Adrenal gland (tissue), 12 donors: ENCODE measurements around the gene FARS2. TPM values are rescaled to one million over a fixed set of nuclear protein-coding genes. Genes with fewer than 3 reads are reported as not detected.

Source experiments
- DNase-seq, 7 donors: peaks; one replicate each; pipeline ENCODE4 v3.0.0-alpha.2; 2019 to 2020
- H3K27ac ChIP-seq, 5 donors: fragments of 200-600 bp; sonication (generic) in 4 of 5; 1 replicate in 3 of 5; 2 replicates in 2 of 5; pipeline versions ENCODE4 v1.5.1 to v1.8.0; 2016 to 2020; ENCODE audit warnings: mild to moderate bottlenecking in 1 of 5
- H3K27me3 ChIP-seq: fragments of 200-600 bp; 2 replicates; pipeline ENCODE4 v1.8.0; 2021
- H3K36me3 ChIP-seq, 2 donors: fragments of 200-600 bp; replicated peaks in 1 of 2; 1 replicate in 1 of 2; 2 replicates in 1 of 2; pipeline versions ENCODE4 v1.5.1 to v1.8.0; 2018 to 2022
- H3K4me1 ChIP-seq, 2 donors: fragments of 200-600 bp; replicated peaks in 1 of 2; 1 replicate in 1 of 2; 2 replicates in 1 of 2; pipeline versions ENCODE4 v1.5.1 to v1.8.0; 2018 to 2021
- H3K4me3 ChIP-seq, 4 donors: fragments of 200-600 bp; sonication (generic) in 3 of 4; one replicate each; pipeline ENCODE4 v1.5.1; 2016 to 2018
- H3K9me3 ChIP-seq, 3 donors: fragments of 200-600 bp; sonication (generic) in 1 of 3; replicated peaks in 1 of 3; 1 replicate in 2 of 3; 2 replicates in 1 of 3; pipeline versions ENCODE4 v1.5.1 to v1.8.0; 2016 to 2021
- CTCF ChIP-seq, 6 experiments: fragments of 450-650 bp in 4 of 6; fragments of 200-600 bp in 2 of 6; sonication (generic) in 1 of 6; IDR thresholded peaks; 1 replicate in 5 of 6; 2 replicates in 1 of 6; pipeline versions ENCODE4 v1.5.1 to v1.8.0; 2016 to 2021; ENCODE audit warnings: antibody characterized with exemption in 6 of 6, mild to moderate bottlenecking in 2 of 6, moderate library complexity in 1 of 6
- POLR2A ChIP-seq, 2 donors: fragments of 450-650 bp; IDR thresholded peaks; one replicate each; pipeline ENCODE4 v1.6.1; 2017; ENCODE audit warnings: antibody characterized with exemption in 2 of 2, mild to moderate bottlenecking in 2 of 2, moderate library complexity in 1 of 2
- WGBS, 4 donors: extraction: QIAGEN DNeasy Blood & Tissue Kit in 2 of 4; methylation state at CpG; one replicate each; pipeline versions ENCODE4 v1.1.5 to v1.1.7; 2013 to 2017; 5-methylcytosine and 5-hydroxymethylcytosine counted together
- intact Hi-C, 2 donors: fragments of 100-400 bp; cut with DNase I; formaldehyde crosslinking; loops; one replicate each; pipeline versions ENCODE4 v1.14.1 to v1.15.0; 2022 to 2023
- polyA plus RNA-seq, 3 donors: library from polyadenylated mRNA; stranded (reverse); fragments of 200-250 nt in 2 of 3; fragments of 350-450 nt in 1 of 3; fragmentation: Illumina TruSeq in 1 of 3; extraction: RNeasy Lipid Tissue Mini Kit (QIAGEN cat#74804) in 1 of 3; gene quantifications; one replicate each; pipeline ENCODE4 v1.2.3, GENCODE V29; 2013 to 2014
- total RNA-seq, 9 donors: library from RNA; depleted of rRNA in 4 of 9; stranded (reverse); fragments of >200 nt in 4 of 9; fragments of 120-200 nt in 1 of 9; fragmentation: NEBNext Ultra II Directional in 1 of 9; extraction: Animal tissue kit (Norgen Biotek cat#: 25700) in 1 of 9; gene quantifications; one replicate each; pipeline versions ENCODE4 v1.1.0 to v1.2.4, GENCODE V29; 2013 to 2023
- donor health status: healthy with polysubstance abuse.
- donor health status: Bipolar disorder and iron deficiency.
- donor health status: DM: yes; HTN: yes; CAD: no.
- donor health status: DM: no; HTN: no; CAD: no.
- donor health status: DM: no; HTN: no; CAD: no.
- donor health status: DM: yes; HTN: yes; CAD: no.

The FARS2 gene
- total and polyA plus RNA-seq, 12 donors, result 7.2 to 55.2 (median 19.8) TPM

DNA sequence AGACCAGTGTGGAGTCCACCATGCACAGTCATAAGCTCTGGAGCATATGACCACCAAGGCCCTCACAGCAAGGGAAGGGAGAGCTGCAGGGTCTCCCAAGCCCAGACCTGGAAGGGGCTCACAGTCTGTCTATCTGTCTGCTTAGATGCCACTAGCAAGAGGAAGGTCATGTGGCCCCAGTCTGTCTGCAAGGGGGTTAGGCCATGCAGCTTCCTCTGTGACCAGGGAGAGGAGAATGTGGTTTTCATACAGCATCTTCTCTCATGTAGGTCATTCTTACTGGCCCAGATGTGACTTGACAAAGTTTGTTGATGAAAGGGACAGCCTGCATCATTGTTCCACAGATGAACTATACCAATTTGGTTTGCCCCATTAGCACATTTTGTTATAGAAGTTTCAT is 260.8 kb downstream of the FARS2 start:
- no peak overlapping the region for H3K4me3 ChIP-seq
- intact Hi-C loops, result no loop called here
- no peak overlapping the region for H3K27ac ChIP-seq
- no peak for TF ChIP-seq CTCF (IDR thresholded peaks at IDR 0.05)
- TF ChIP-seq POLR2A (IDR thresholded peaks at IDR 0.05), result no peak
- H3K36me3 ChIP-seq, result no peaks in the 10 kb centered on the region
- H3K4me1 ChIP-seq, result no peaks in the 10 kb centered on the region
- no peak for DNase-seq
- no peaks in the 10 kb centered on the region for H3K27me3 ChIP-seq
- H3K9me3 ChIP-seq, result no peaks in the 10 kb centered on the region

- no peak for DNase-seq
- no peak overlapping the region for H3K27ac ChIP-seq
- TF ChIP-seq POLR2A (IDR thresholded peaks at IDR 0.05), result no peak
- no peak for TF ChIP-seq CTCF (IDR thresholded peaks at IDR 0.05)
- no peaks in the 10 kb centered on the region for H3K36me3 ChIP-seq
- no peaks in the 10 kb centered on the region for H3K4me1 ChIP-seq
- no peaks in the 10 kb centered on the region for H3K27me3 ChIP-seq
- H3K4me3 ChIP-seq, result no peak overlapping the region
- intact Hi-C loops, result no loop called here
- no peaks in the 10 kb centered on the region for H3K9me3 ChIP-seq
- WGBS, 4 donors, result 90 to 100% (median 92%) methylated on average over 2 of the region's 2 CpGs
Measured at GRCh38 chr6:5524110-5524509, 262.8 kb downstream of the FARS2 start.

- intact Hi-C loops, result no loop called here
- WGBS, 4 donors, result 79 to 85% (median 82%) methylated on average over 4 of the region's 4 CpGs
- Histone ChIP-seq H3K27me3 (no peaks in the 10 kb centered on the region), H3K36me3 (no peaks in the 10 kb centered on the region), H3K4me1 (no peaks in the 10 kb centered on the region), H3K4me3 (no peak overlapping the region), H3K9me3 (no peaks in the 10 kb centered on the region), H3K27ac (no peak overlapping the region)
- no peak for DNase-seq
- TF ChIP-seq CTCF (IDR thresholded peaks at IDR 0.05) (no peak), POLR2A (IDR thresholded peaks at IDR 0.05) (no peak)
Measured at GRCh38 chr6:5525209-5525608, 263.9 kb downstream of the FARS2 start.

DNA sequence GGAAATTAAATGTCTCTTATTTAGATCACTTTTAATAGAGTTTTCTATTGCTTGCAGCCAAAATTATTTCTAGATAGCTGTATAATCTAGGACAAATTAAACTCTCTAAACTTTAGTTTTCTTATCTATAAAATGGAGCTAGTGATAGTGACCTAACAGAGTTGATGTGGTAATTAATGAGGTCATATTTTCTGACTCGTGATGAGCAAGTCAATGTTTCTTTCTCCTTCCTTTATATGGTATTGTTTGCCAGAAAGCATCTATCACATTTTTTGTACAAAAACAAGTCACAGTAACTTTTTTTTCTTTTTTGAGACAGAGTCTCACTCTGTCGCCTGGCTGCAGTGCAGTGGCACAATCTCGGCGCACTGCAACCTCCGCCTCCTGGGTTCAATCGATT is 267.7 kb downstream of the FARS2 start:
- Histone ChIP-seq H3K9me3 (no peaks in the 10 kb centered on the region), H3K4me1 (no peaks in the 10 kb centered on the region), H3K27me3 (no peaks in the 10 kb centered on the region), H3K27ac (no peak overlapping the region), H3K36me3 (no peaks in the 10 kb centered on the region), H3K4me3 (no peak overlapping the region)
- intact Hi-C loops, result no loop called here
- WGBS, 4 donors, result 90 to 94% (median 93%) methylated on average over 6 of the region's 6 CpGs
- TF ChIP-seq CTCF (IDR thresholded peaks at IDR 0.05) (no peak), POLR2A (IDR thresholded peaks at IDR 0.05) (no peak)
- DNase-seq, result no peak
